Astrocyte (in vitro differentiated cells and primary cell): Measurements from ENCODE around the gene ZNF254.

ENCODE experiments used
- EZH2 ChIP-seq: IDR thresholded peaks from 2 replicates; pipeline ENCODE4 v1.6.1; 2012; ENCODE audit warnings: mild to moderate bottlenecking, low read length, inconsistent platforms; ENCODE audit not compliant: insufficient read depth
- TF ChIP-seq, protein P1 (sequence below): IDR thresholded peaks from 2 replicates; pipeline ENCODE4 v1.5.1; 2011; ENCODE audit warnings: low read depth, mild to moderate bottlenecking, inconsistent platforms, low read length, moderate library complexity; ENCODE audit not compliant: insufficient read depth

DNA sequence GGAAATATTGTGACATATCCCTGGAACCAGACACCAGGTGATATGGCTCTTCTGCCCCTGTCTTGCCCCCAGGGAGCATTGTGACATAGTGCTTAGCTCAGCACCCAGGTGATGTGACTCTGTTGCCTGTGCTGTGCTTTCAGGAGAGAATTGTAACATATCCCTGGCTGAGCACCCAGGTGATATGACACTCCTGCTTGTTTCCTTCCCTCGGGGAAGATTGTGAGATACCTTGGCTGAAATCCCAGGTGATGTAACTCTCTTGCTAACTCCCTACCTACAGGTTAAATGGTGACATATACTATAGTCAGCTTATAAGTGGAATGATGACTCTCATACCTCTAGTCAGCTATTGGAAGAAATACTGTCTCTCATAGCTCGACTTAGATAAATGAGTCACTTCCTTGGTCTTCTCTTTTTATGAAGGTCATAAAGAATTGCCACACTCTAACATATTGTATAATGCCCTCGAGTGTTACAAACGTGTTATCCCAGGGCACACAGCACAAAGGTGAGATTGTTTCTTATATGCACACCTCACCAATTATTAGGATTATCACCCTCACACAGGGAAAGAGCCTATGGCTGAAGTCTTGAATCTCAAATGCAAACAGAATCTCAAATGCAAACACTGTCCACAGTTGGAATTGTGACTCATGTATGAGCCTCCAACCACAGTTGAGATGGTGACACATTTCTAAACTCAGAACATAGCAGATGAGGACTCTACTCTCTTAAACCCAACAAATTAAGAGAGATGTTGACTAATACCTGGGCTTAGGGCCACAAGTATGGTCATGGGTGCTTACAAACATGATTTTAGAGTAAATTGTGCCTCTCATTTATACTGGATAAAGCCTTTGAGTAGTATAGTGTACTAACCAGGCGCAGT lies 32.7 kb upstream of the ZNF254 start:
- TF ChIP-seq, protein P1, sequence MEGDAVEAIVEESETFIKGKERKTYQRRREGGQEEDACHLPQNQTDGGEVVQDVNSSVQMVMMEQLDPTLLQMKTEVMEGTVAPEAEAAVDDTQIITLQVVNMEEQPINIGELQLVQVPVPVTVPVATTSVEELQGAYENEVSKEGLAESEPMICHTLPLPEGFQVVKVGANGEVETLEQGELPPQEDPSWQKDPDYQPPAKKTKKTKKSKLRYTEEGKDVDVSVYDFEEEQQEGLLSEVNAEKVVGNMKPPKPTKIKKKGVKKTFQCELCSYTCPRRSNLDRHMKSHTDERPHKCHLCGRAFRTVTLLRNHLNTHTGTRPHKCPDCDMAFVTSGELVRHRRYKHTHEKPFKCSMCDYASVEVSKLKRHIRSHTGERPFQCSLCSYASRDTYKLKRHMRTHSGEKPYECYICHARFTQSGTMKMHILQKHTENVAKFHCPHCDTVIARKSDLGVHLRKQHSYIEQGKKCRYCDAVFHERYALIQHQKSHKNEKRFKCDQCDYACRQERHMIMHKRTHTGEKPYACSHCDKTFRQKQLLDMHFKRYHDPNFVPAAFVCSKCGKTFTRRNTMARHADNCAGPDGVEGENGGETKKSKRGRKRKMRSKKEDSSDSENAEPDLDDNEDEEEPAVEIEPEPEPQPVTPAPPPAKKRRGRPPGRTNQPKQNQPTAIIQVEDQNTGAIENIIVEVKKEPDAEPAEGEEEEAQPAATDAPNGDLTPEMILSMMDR, result no peak
- TF ChIP-seq EZH2, result no peak
